Measurements from ENCODE around the gene SLC35B4.
A peak's percentile ranks its signal among the peaks of the same experiment; 100 is the strongest.
"Not testable (repeated sequence)": the region's sequence is repeated elsewhere in the genome, so short reads cannot be mapped to it uniquely, and the experiment has no call there.

Gene SLC35B4

DNA sequence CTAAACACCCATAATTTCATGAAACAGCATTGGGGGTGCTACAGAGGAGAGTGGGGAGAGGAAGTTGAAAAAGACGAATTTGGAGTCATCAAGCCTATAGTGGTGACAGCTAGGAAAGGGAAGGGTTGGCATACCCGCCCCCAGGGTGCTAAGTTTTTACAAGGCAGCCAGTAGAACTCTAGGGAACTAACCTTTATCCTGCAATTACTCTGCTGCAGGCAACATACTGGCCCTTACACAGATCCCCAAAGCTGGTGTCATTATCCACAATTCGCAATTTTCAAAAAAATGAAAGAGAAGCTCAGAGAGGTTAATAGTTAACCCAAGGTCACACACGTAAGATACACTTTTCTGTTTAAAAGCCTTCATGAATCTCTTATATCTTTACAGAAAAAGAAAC is 14.2 kb upstream of the SLC35B4 start:
- peak in 2 of 3 donors; percentile 17 to 22 for DNase-seq

DNA sequence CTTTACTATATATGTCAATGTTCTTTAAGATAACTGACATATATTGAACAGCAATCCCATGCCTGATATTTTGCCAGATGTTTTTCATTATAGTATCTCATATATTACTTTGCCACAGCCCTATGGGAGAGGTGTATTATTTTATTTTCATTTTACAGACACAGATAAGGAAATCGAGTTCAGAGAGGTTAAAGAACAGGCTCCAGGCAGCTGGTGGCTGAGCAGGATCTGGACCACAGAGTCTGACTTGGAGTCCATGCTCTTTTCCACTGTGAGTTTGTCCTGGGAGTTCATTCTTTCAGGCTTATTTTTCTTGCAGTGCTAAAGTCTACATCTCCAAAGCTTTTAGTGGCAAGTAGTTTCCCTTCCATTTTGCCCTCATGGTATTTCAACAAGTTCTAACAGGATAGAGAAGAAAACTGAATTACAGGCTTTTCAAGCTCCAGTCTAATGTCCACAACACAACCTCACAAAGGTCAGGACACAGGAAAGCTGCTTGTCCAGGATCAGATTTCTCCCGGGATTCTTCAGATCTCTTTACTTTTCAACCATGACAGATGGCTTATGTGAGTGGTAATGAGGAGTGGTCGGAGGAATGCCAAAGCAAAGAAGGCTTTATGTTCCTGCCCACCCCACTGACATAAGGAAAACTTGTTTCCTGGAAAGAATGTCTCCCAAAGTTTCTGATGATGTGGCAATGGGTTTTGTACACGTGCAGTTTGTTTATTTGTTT is 13.1 kb upstream of the SLC35B4 start:
- DNase-seq: no peak

GRCh38 chr7:134328900-134329299 is 12.2 kb upstream of the SLC35B4 start:
- DNase-seq: no peak

- DNase-seq: peak; percentile 57 to 70 (median 62)
Observed at GRCh38 chr7:134327896-134328295, 11.2 kb upstream of the SLC35B4 start.

DNA sequence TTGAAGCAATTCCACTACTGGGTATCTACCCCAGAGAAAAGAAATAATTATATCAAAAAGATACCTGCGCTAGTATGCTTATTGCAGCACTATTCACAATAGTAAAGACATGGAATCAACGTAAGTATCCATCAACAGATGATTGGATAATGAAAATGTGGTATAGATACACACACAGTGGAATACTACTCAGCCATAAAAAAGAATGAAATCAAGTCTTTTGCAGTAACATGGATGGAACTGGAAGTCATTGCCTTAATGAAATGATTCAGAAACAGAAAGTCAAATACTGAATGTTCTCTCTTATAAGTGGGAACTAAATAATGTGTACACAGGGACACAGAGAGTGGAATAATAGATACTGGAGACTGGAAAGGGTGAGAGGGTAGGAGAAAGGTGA is 7.4 kb upstream of the SLC35B4 start:
- DNase-seq: no peak

GRCh38 chr7:134320201-134320600 is 3.5 kb upstream of the SLC35B4 start:
- DNase-seq: no peak

DNA sequence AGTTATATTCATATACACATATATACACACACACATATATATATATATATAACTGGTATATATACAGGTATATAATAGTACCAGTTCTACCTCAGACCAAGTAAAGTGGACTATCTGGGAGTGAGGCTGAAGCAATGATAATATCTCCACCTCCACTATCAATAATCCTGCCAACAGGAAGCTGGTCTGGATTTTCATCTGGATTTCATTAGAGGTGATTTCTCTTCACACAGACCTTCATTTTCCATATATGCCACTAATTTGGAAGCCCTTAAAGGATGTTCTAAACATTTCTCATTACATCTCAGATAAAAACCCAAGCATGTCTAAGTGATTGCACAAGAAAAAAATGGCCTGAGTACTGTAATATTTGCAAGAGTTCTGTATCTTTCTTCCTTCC is 1.7 kb upstream of the SLC35B4 start:
- DNase-seq: no peak

DNA sequence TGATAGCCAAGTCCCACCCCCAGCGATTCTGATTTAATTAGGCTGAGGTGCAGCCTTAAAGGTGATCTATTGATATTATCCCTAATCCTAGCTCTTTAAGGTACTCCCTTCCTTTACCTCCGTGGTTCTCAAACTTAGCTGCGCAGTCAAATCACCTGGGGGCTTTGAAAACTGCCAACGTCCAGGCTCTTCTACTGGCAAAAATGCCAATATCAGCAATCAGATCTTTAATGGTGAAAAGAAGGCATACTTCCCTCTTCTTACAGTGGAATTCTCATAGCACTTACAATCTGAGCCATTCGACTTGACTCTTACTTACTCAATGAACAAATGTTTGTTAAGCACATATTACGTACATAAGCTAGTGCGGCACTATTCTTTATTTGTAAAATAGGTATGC is 704 bp upstream of the SLC35B4 start:
- DNase-seq: no peak

GRCh38 chr7:134315679-134316538 is 821 bp downstream of the SLC35B4 start:
- peak in 2 of 3 donors; percentile 20 to 40 for DNase-seq

DNA sequence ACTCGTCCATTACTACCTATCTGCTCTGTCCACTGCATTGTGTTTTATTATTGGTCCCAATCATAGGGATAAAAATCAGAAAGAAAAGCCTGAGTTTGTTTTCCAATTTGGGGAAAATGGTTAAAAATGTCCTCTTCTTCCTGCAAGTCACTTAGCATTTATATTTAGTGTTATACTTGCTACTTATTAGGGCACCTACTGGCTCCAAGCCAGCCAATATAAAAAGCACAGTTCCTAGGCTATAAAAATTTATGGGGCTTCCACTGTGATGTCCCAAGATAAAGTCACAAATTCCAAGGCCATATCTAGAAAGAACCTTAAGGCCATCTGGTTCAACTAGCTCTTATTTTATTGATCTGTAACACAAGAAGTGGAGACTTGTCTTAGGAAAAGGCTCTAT is 3.2 kb downstream of the SLC35B4 start:
- DNase-seq: no peak

DNA sequence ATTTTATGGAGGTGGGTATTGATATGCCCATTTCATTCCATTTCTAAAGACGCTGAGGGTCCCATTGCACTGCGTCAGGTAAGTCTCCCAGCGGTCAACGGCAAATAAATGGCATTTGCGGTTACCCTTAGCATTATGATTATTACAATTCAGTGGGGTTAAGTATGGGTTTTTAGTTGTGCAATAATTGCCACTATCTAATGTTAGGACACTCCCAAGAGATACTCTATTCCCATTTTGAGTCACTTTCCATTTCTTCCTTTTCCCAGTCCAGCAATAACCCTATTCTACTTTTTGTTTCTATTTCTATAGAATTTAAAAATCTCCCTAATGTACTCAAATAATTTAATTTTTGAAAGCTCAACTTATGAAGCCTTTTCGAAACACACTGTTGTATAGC is 4.0 kb downstream of the SLC35B4 start:
- DNase-seq: peak in 1 of 3 donors; percentile 27

DNA sequence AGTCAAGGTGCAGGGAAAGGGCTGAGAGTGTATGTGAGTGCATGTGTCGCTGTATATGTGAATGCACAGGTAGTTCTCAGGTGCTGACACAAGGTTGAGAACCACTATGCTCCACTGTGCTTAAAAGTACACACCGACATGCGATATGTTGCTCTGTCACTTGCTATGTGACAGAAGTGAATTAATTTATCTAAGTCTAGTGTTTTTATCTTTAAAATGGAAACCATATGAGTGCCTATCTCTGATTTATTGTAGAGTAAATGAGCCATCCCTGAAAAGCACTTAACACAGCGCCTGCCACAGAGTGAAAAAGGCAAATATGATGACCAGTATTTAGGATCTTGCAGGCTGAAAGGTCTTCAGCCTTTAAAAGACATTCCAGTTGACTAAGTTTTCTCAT is 4.9 kb downstream of the SLC35B4 start:
- no peak for DNase-seq

GRCh38 chr7:134308548-134308947 is 8.2 kb downstream of the SLC35B4 start:
- DNase-seq: no peak

- DNase-seq: peak in 1 of 3 donors; percentile 42
Observed at GRCh38 chr7:134307320-134307719, 9.4 kb downstream of the SLC35B4 start.

GRCh38 chr7:134302120-134302519 is 14.6 kb downstream of the SLC35B4 start:
- DNase-seq: no peak

DNA sequence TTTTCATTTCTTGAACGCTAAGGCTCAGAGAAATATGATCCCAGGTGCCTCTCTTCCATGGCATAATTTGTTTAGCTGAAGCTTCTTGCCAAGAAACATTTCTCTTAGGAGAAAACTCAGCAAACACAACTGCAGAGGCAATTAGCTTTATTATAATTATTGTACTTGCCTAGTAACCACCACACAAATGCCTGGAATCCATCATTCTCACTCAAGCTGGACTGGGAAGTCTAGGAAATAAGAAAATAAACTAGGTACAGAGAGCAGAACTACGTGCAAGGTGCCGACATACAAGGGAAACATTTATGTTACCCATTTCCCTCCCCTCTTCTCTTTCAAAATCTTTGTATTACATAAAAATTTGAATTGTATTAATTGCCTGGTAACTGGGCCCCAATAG is 15.1 kb downstream of the SLC35B4 start:
- no peak for DNase-seq

- DNase-seq: no peak
Observed at GRCh38 chr7:134300988-134301387, 15.7 kb downstream of the SLC35B4 start.

GRCh38 chr7:134298902-134299683 is 17.6 kb downstream of the SLC35B4 start:
- no peak for DNase-seq

- DNase-seq: no peak
Observed at GRCh38 chr7:134297489-134297888, 19.2 kb downstream of the SLC35B4 start.

- not testable (repeated sequence) for DNase-seq
Observed at GRCh38 chr7:134295982-134296381, 20.7 kb downstream of the SLC35B4 start.

DNA sequence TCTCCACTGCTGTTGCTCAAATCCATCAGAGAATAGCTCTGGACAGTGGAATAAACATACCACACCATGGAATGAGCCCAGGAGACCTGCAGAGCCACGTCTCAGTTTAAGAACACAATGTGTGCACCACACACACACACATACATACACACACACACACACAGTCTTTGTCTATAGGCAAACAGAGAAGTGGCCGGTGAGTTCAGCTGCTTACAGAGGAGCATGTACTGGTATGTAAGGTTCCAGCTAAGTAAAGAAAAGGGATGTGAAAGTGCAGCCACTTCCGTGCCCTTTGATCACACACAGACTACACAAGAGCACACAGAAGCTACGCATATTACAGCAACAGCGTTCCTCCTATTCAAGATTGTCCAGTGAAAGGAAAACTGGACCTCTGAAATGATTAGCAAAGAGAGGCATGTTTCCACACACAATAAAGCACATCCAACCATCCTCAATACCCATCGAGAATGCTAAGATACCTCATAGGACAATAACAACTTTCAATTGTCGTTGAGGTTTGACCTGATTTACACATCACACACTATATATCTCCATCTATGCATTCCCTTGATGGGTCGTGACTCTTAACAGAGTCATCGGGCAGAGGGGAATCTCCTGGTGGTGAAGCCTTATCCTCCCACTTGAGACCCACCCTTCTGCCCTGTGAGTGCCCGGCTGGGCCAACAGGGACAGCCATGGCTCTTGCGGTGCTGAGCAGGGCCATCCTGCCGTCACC is 23.6 kb downstream of the SLC35B4 start:
- DNase-seq: peak; percentile 74 to 80 (median 75)

DNA sequence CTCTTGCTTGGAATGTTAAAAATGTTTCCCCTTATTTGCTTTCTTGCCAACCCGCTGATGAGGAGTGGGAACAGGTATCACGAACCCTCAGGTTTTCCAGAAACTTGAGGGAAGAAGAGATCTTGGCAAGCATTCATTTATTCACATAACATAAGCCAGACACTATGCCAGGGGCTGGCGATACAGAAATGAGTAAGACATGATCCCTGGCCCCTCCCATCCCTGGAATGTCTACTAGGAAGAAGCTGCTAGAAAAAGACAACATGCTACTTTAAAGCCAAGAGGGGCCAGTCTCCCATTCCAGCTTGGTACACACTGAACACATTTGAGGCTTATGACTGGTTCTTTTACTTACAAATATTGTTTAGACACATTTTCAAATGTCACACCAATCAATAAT is 26.4 kb downstream of the SLC35B4 start:
- no peak for DNase-seq

DNA sequence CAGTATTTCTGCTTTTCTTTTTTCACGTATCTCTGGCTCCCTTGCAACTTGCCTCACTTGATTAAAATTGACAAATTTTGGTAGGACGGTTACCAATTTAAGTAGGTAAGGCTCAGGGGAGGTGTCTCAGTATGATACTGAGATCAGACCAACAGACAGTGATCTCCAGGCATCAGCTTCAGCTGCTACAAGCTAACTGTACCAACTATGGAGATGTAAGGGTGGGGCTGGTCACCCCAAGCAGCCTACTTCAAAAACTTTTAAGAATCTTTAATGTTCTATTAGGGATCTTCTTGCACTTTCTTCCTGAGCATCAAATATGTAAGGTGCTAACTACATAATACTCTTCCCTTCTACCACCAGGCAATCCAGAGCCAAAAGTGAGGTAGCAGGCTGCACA is 26.9 kb downstream of the SLC35B4 start:
- no peak for DNase-seq

All from suppressor macrophage treated with lipopolysaccharide for 1 hour (primary cell).